ENCODE measurements around the gene ZNF337.
"Not testable (repeated sequence)": the region's sequence is repeated elsewhere in the genome, so short reads cannot be mapped to it uniquely, and the experiment has no call there.

ZNF337 gene

DNA sequence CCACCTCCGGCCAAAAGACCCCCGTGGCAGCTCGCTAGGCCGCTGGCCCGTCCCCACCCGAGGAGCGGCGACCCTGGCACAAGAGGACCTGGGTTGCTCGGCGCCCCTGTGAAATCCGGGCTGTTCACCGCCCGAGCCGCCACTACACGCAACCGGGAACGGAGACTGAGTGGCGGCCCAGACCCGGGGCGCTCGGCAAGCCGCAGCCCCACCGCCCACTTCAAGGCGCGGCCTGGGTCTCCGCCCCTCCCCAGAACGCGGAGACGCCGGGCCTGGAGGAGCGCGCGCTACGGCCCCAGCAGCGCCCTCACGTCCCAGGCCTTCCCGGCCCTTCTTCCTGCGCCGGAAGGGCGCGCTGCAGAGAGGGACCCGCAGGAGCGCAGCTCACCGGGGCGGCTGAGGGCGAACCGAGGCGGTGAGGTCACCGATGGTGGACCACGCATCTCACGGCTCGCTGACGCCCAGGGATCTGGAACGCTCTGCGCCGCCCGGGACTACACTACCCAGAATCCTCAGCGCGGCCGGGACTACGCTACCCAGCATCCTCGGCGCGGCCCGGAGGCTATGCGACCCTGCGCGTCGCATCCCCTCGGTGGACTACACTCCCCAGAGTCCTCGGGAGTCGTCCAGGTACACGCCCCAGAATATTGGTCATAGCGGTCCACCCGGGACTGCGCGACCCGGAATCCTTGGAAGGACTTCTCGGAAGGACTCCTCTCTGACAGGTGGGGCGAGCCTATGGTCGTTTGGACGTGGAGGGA, at the start of gene ZNF337:
TSS of gene ZNF337 (minus strand) at position 483 of the 761 bp plus-strand sequence. CDS start 10,436 bp downstream, outside the sequence.
- DNase-seq, result peak; percentile 91 to 92

DNA sequence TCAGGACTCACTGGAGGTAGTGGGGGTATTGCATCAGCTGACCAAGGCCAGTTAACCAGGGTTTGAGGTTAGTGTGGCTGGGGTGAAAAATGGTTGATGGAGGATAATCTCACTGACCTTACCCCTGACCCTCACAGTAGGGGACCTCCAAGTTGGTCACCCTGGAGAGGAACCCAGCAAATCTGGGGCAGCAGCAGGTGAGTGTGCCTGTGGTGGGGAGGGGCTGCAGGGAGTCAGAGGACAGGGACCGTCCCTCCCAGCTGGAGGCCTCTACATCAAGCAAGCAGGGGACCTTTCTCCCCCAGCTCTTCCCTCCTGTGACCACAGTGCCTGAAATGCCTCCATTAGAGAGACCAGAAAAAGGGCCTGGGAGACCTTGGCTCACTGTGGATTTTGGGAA, 49.1 kb upstream of the ZNF337 start:
- no peak for DNase-seq

DNA sequence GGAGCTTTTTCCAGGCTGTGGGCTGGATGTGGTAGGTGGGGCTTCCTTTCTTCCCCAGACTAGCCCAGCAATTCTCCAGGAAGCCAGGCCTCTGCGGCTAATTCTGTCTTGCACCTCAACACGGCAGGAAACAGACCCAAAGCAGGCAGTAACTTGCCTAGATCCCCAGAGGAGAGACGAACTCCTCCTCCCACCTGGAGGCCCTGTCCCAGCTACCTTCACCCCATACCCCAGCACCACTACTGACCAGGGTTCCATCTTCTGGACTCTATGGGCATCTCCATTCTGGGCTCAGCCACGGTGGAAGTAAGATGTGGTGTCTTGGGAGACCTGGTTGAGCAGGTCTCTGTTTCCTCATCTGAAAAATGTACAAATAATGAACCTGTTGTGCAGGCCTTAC, 48.4 kb upstream of the ZNF337 start:
- DNase-seq, result no peak

DNA sequence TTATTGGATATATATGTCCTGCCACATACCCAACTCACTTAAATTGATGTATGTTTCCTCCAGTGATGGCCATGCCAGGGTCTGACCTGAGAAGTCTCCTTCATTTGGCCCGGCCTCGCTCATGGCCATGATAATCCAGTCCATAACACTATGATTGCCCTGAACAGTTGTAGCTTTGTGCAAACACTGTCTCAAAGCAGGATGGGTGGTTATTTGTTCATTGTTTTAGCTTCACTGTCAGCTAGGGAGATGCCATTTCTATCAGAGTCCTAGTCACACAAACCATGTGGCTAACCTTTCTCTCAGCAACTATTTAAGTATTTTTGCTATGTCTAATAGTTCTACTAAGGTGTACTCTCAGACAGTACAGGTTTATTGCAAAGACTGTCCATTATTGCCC, 47.6 kb upstream of the ZNF337 start:
- DNase-seq, result no peak

DNA sequence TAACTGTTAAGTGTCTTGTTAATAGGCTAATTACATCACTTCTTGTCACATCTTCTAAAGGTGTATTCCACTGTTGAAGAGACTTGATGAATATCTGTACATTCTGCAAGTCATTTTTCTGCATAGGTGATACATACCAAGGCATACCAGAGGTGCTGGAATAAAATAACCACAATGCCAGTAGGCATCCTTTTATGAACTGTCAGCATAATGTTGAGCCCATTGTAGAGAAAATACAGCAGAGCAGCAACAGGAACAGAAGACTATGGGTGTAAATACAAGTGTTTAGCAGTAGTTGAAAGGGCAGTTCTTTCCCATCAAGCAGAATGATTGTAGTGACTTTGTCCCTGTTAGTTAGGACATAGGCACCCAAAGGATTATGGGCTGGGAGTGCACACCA, 44.4 kb upstream of the ZNF337 start:
- DNase-seq, result no peak

DNA sequence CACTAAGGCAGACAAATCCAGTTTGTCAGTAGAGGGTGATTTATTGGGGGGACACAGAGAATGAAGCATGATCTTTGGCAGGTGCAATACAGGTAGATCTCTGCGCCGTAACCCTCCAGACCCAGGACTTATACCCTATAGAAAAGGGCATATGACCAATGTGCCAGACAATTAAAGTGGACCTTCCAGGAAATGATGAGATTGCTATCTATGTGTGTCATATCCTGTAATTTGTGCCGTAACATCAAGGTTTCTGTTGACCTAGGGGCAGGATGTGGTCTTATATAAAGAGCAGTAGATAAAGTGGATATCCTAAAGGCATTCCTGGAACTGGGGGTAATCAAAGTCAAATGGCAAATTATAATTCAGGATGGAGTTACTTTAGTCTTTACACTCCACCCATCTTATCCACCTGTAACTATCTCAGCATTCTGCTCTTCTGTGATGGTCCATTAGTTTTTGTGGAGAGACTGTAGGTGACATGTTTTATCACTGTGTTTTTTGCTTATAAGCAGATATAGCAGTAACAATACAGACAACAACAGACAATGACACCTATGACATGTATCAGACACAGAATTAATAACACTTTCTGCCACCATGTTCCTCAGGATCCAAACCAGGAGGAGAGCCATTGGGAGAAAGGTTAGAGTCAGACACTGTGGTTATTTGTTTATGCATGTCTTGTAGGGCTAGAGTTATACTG, 43.1 kb upstream of the ZNF337 start:
- no peak for DNase-seq

DNA sequence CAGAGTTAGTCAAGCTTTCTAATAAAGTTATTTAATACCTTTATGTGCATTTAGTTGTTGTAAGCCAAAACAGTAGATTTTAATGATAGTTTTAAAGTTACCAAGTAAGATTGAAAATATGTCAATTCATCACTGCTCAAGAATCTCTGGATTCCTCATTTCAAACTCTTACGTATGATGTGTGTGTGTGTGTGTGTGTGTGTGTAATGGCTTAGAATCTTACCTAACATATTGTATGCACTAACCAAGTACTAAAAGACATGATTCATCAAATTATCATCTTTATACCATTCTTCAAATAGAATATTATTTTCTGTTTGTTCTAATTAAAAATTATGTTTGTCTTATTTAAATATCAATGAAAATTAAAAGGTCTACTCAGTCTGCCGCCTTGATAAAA, 41.5 kb upstream of the ZNF337 start:
- DNase-seq, result no peak

DNA sequence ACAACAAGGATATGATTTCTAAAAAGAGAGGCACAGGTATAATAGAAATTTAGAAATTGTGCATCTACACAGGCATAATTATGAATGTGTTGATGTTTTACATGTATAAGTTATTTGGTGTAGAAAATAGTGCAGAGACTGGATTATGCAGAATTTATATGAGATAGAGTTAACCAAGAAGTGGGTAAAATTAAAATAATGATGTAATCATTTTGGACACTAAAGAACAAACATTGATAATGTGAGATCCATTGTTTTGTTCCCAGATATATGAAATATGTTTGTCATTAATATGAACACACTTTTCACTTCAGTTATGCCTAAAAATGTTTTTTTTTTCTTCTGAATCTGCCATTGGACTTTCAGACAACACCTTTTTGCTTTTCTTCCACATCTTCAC, 37.2 kb upstream of the ZNF337 start:
- DNase-seq, result no peak

DNA sequence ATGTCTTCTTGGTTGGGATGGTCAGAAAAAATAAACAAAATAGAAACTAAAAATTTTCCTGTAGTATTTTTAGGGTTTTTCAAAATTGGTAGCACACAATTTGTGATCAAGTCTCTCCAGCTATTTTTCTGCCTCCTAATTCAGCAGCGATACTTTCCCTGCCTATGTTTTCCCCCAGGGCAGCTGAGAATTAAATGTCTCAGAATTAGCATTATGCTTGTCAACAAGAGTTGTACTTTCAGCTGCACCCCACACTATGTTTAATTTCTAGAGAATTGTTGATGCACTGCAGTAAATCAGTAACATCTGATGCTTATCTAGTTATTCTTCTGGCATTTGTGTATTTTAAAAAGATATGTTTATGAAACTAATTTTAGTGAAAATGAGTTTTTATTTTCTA, 34.2 kb upstream of the ZNF337 start:
- DNase-seq, result no peak

DNA sequence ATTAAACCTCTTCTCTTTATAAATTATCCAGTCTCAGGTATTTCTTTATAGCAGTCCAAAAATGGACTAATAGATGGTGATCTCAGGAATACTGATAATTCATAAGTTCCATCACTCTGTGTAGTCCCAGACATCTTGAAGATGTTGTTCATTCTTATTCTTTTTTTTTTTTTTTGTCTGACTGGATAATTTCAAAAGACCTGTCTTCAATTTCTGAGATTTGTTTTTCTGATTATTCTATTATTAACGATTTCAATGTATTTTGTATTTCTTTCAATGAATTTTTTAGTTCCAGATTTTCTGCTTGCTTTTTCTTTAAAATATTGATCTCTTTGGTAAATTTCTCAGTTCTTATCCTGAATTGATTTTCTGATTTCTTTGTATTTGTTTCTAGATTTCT, 29.7 kb upstream of the ZNF337 start:
- DNase-seq, result no peak

DNA sequence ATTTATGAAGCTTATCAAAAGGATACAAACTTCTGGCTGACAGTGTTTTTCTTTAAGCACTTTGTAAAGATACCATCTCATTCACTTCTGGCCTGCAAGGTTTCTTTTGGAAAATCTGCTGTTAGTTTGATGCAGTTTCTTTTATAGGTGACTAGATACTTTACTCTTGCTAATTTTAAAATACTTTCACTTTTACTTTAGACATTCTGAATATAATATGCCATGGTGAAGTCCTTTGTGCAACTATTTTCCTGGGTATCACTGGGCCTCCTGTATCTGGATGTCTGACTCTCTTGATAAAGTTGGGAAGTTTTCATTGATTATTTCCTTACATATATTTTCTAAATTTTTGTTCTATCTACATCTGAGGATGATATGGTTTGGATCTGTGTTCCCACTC, 29.0 kb upstream of the ZNF337 start:
- no peak for DNase-seq

DNA sequence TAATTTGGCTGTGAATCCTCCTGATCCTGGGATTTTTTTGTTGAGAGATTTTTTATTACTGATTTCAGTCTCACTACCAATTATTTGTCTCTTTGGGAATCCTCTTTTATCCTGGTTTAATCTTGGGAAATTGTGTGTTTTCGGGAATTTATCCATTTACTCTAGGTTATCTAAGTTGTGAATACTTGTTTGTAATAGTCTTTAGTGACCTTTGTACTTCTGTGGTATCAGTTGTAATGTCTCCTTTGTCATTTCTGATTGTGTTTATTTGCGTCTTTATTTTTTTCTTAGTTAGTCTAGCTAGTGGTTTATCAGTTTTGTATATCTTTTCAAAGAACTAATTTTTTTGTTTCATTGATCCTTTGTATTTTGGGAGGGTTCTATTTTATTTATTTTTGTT, 27.3 kb upstream of the ZNF337 start:
- no peak for DNase-seq

DNA sequence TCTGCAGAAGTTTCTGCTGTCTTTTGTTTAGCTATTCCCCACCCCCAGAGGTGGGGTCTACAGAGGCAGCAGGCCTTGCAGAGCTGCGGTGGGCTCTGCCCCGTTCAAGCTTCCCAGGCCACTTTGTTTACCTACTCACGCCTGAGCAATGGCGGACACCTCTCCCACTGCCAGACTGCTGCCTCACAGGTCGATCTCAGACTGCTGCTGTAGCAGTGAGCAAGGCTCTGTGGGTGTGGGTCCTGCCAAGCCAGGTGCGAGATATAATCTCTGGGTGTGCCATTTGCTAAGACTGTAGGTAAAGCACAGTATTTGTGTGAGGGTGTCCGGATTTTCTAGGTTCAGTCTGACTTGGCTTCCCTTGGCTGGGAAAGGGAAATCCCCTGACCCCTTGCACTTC, 23.6 kb upstream of the ZNF337 start:
- DNase-seq, result no peak

DNA sequence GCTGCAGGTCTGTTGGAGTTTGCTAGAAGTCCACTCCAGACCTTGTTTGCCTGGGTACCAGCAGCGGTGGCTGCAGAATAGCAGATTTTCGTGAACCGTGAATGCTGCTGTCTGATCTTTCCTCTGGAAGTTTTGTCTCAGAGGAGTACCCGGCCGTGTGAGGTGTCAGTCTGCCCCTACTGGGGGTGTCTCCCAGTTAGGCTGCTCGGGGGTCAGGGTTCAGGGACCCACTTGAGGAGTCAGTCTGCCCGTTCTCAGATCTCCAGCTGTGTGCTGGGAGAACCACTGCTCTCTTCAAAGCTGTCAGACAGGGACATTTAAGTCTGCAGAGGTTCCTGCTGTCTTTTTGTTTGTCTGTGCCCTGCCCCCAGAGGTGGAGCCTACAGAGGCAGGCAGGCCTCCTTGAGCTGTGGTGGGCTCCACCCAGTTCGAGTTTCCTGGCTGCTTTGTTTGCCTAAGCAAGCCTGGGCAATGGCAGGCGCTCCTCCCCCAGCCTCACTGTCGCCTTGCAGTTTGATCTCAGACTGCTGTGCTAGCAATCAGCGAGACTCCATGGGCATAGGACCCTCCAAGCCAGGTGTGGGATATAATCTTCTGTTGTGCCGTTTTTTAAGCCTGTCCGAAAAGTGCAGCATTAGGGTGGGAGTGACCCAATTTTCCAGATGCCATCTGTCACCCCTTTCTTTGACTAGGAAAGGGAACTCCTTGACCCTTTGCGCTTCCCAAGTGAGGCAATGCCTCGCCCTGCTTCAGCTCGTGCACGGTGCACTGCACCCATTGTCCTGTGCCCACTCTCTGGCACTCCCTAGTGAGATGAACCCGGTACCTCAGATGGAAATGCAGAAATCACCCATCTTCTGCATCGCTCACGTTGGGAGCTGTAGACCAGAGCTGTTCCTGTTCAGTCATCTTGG, 22.5 kb upstream of the ZNF337 start:
- peak; percentile 9 to 29 for DNase-seq

DNA sequence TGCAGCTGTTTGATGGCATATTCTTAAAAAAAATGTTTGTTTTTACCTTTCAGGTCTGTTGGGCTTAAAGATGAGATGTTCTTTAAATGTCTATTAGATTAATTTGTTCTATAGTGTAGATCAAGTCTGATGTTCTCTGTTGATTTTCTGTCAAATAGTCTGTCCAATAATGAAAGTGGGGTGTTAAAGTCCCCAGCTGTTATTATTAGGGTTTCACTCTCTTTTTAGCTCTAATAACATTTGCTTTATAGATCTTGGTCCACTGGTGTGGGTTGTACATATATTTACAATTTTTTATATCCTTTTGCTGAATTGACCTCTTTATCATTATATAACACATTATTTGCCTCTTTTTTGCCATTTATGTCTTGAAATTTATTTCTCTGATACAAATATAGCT, 11.0 kb upstream of the ZNF337 start:
- DNase-seq, result no peak

DNA sequence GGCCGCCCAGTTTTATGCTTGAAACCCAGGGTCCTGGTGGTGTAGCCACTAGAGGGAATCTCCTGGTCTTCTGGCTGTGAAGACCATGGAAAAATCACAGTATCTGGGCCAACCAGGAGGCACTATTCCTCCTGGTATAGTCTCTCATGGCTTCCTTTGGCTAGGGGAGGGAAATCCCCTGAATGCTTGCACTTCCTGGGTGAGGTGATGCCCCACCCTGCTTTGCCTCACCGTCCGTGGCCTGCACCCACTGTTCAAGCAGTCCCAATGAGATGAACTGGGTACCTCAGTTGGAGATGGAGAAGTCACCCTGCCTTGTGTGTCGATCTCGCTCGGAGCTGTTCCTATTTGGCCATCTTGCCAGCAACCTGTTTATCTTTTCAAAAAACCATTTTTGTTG, 10.1 kb upstream of the ZNF337 start:
- DNase-seq, result peak; percentile 15 to 25

DNA sequence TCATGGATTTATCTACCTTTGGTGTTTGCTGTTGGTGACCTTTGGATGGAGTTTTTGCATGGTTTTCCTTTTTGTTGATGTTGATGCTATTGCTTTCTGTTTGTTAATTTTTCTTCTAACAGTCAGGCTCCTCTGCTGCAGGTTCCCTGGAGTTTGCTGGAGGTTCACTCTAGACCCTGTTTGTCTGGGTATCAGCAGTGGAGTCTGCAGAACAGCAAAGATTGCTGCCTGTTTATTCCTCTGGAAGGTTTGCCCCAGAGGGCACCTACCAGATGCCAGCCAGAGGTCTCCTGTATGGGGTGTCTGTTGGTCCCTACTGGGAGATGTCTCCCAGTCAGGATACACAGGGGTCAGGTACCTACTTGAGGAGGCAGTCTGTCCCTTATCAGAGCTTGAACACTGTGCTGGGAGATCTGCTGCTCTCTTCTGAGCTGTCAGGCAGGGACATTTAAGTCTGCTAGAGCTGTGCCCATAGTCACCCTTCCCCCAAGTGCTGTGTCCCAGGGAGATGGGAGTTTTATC, 9.2 kb upstream of the ZNF337 start:
- no peak for DNase-seq

DNA sequence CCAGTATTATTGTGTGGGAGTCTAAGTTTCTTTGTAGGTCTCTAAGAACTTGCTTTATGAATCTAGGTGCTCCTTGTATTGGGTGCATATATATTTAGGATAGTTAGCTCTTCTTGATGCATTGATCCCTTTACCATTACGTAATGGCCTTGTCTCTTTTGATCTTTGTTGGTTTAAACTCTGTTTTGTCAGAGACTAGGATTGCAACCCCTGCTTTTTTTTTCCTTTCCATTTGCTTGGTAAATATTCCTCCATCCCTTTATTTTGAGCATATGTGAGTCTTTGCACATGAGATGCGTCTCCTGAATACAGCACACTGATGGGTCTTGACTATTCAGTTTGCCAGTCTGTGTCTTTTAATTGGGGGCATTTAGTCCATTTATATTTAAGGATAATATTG, 7.7 kb upstream of the ZNF337 start:
- DNase-seq, result not testable (repeated sequence)

DNA sequence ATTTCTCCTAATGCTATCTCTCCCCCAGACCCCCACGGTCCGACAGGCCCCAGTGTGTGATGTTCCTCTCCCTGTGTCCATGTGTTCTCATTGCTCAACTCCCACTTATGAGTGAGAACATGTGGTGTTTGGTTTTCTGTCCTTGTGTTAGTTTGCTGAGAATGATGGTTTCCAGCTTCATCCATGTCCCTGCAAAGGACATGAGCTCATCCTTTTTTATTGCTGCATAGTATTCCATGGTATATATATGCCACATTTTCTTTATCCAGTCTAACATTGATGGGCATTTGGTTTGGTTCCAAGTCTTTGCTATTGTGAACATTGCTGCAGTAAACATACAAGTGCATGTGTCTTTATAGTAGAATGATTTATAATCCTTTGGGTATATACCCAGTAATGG, 4.2 kb upstream of the ZNF337 start:
- not testable (repeated sequence) for DNase-seq

DNA sequence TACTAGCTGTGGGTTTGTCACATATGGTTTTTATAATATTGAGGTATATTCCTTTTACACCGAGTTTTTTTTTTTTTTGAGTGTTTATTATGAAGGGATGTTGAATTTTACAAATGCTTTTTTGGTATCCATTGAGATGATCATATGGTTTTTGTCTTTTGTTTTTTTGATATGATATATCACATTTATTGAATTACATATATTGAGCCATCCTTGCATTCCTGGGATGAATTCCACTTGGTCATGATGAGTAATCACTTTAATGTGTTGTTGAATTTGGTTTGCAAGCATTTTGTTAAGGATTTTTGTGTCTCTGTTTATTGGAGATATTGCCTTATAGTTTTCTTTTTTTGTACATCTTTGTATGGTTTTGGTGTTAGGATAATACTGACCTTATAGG, 3.3 kb upstream of the ZNF337 start:
- no peak for DNase-seq

DNA sequence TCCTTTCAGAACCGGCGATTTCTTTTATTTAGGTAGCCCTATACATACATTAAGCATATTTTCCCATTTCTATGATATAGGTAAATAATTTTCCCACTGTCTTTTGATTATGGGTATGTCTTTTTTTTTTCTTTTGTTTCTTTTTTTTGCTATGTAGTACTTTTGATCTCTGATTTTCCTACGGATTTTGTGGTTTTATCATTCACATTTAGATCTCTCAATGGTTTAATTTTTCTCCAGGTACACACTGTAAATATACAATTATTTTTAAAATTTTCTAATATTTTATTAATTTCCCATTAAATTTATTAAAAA, 436 bp upstream of the ZNF337 start:
- DNase-seq, result no peak

DNA sequence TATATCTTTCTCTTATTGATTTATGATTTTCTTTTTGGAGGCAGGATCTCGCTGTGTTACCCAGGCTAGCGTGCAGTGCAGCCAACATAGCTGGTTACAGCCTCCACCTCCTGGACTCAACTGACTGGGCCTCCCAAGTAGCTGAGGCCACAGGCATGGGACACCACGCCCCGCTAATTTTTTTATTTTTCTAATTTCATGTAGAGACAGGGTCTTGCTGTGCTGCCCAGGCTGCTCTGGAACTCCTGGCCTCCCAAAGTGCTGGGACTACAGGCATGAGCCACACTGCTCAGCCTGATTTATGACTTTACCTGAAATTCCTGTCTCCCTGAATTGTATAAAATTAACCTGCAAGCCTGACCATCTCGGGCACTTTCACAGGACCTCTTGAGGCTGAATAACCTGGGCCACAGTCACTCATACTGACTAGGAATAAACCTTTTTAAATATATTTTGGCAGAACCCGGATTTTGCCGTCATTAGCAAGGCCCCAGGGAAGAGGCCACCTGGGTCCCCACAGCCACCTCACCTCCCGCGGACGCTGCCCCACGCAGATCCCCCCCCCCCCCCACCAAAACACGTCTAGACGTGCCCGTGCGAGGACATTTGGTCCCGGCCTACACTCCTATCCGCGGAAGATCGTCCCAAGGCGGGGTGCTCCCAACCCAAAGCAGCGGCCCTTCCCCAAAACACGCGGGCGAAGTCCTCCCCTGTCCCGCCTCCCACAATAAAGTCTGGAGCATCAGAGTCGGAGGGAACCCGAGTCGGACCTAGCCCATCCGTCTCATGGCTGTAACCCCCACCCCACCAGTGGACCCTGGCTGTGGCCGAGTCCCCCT, 902 bp downstream of the ZNF337 start:
- no peak for DNase-seq

DNA sequence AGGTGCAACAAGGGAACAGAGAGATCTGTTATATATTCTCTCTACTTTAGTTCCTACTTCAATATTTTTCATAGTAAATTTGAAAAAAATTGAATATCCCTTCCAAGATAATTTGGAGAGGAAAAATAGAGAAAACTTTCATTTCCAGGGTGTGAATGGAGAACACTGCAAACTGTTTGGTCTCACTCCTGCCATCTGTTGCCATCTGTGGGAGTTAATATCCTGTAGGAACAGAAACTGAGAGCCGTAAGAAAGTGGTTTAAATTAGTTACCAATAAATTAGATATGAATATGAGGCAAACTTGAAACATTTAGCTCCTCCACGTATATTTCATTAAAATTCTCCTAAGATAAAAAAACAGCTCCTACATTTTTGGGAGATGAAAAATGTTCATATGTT, 4.2 kb downstream of the ZNF337 start:
- no peak for DNase-seq
